A549 treated with AZD2906 at 1 μM for 4 hours (cell line): ENCODE results near the gene SSBP3. TPM values are rescaled to one million over a fixed set of nuclear protein-coding genes. Genes with fewer than 3 reads are reported as not detected.

ENCODE experiments used
- total RNA-seq: library from RNA; stranded (reverse); fragments of 200-300 nt; extraction: Qiagen RNA extraction; gene quantifications from 5 replicates; pipeline ENCODE4 v1.2.3, GENCODE V29; 2022

The SSBP3 gene
- total RNA-seq, result 5.5 to 6.7 TPM (median 6.1 TPM) in 5 replicates

GRCh38 chr1:54406339-54407153 is at the start of gene SSBP3:
Gene SSBP3 (minus strand): TSS chr1:54406394.

GRCh38 chr1:54199765-54200518 is 206.3 kb downstream of the SSBP3 start, which contains the start of the genes CYB5RL and MRPL37:
Gene CYB5RL (minus strand): TSS chr1:54200030. CDS start chr1:54195616, 4,414 bp downstream.
Gene MRPL37 (plus strand): TSS chr1:54200167. CDS start chr1:54200244, 77 bp downstream.

Other genes starting within 250 kb of the SSBP3 start
- gene CYB5RL, start 206.4 kb downstream of the SSBP3 start, total RNA-seq, result 2.4 to 3.7 TPM (median 3.0 TPM) in 5 replicates
- gene MRPL37, start 206.2 kb downstream of the SSBP3 start, total RNA-seq, result 87.8 to 96.3 TPM (median 94.2 TPM) in 5 replicates
- gene ACOT11, start 141.8 kb upstream of the SSBP3 start, total RNA-seq, result 2.3 to 2.6 TPM (median 2.5 TPM) in 5 replicates
- gene FAM151A, start 217.1 kb upstream of the SSBP3 start, total RNA-seq, result 0.26 to 0.41 TPM (median 0.31 TPM) in 5 replicates
- gene MROH7, start 235.4 kb upstream of the SSBP3 start, total RNA-seq, result 0.02 TPM in 1 of 5 replicates, not detected in the others